A673 (cell line): ENCODE data around the gene DDR2. TPM values are rescaled to one million over a fixed set of nuclear protein-coding genes. Genes with fewer than 3 reads are reported as not detected.
A peak's percentile ranks its signal among the peaks of the same experiment; 100 is the strongest.

Experiments used
- BruUV-seq: library from RNA; stranded (reverse); fragments of 400-500 nt; replicated peaks from 2 replicates; lab custom pipeline; 2021; lab: Mats Ljungman, UMichigan
- CTCF ChIA-PET: fragments of 300-600 bp; sonication (Branson Sonifier 250); formaldehyde crosslinking; loops from one replicate; lab custom pipeline; 2022; ENCODE audit warnings: antibody characterized with exemption; lab: Charles Lee
- POLR2A ChIA-PET: fragments of 300-600 bp; sonication (Branson Sonifier 250); formaldehyde crosslinking; loops from one replicate; lab custom pipeline; 2022; ENCODE audit warnings: antibody characterized with exemption; ENCODE audit not compliant: low non-redundant PET; lab: Charles Lee
- DNase-seq: peaks from one replicate; pipeline ENCODE4 v3.0.0-alpha.2; 2015; ENCODE audit warnings: low spot score
- H3K27ac ChIP-seq: fragments of 200-600 bp; sonication (generic); 2 replicates; pipeline ENCODE4 v1.5.1; 2016; ENCODE audit warnings: mixed run types, low read depth, mild to moderate bottlenecking, mixed read lengths, antibody characterized with exemption, low read length; ENCODE audit not compliant: poor library complexity, severe bottlenecking
- H3K27me3 ChIP-seq: fragments of 200-600 bp; sonication (generic); replicated peaks from 2 replicates; pipeline ENCODE4 v1.6.1; 2017; ENCODE audit warnings: mixed run types, low read depth, mild to moderate bottlenecking, mixed read lengths, antibody characterized with exemption, low read length; ENCODE audit not compliant: insufficient read depth, poor library complexity
- H3K36me3 ChIP-seq: fragments of 200-600 bp; sonication (generic); 2 replicates; pipeline ENCODE4 v1.6.1; 2016; ENCODE audit warnings: mixed run types, mild to moderate bottlenecking, mixed read lengths, antibody characterized with exemption, low read length; ENCODE audit not compliant: insufficient read depth, poor library complexity, severe bottlenecking
- H3K4me1 ChIP-seq: fragments of 200-600 bp; sonication (generic); 2 replicates; pipeline ENCODE4 v1.6.1; 2017; ENCODE audit warnings: mixed run types, mild to moderate bottlenecking, mixed read lengths, antibody characterized with exemption, low read length; ENCODE audit not compliant: insufficient read depth, poor library complexity, severe bottlenecking
- H3K4me3 ChIP-seq: fragments of 200-600 bp; sonication (generic); 2 replicates; pipeline ENCODE4 v1.5.1; 2016; ENCODE audit warnings: low read depth, mixed run types, mild to moderate bottlenecking, mixed read lengths, low read length; ENCODE audit not compliant: poor library complexity, severe bottlenecking
- H3K9me3 ChIP-seq: fragments of 200-600 bp; sonication (generic); 2 replicates; pipeline ENCODE4 v1.6.1; 2016; ENCODE audit warnings: mixed run types, low read depth, mild to moderate bottlenecking, mixed read lengths, antibody characterized with exemption, low read length; ENCODE audit not compliant: poor library complexity, severe bottlenecking
- EZH2 ChIP-seq: fragments of 200-600 bp; sonication (generic); IDR thresholded peaks from 2 replicates; pipeline ENCODE4 v1.6.1; 2017; ENCODE audit warnings: borderline replicate concordance, low read depth, mild to moderate bottlenecking, mixed read lengths, antibody characterized with exemption, low read length; ENCODE audit not compliant: poor library complexity, severe bottlenecking
- intact Hi-C: fragments of 100-400 bp; cut with micrococcal nuclease; formaldehyde crosslinking; loops from one replicate; pipeline ENCODE4 v1.10.0; 2022; ENCODE audit not compliant: unreplicated experiment
- total RNA-seq: library from RNA; stranded (reverse); gene quantifications from 2 replicates; pipeline ENCODE4 v1.2.3, GENCODE V29; 2021
- TF ChIP-seq, protein P1 (sequence below): fragments of 300-800, 200-600 bp; sonication (generic); conservative IDR thresholded peaks from 2 replicates; pipeline ENCODE4 v1.5.1; 2017; ENCODE audit warnings: low read depth, mild to moderate bottlenecking, antibody characterized with exemption, low read length, moderate library complexity, mixed read lengths

Gene DDR2
- total RNA-seq, 1 experiment from 2014 or later = 121 TPM

DNA sequence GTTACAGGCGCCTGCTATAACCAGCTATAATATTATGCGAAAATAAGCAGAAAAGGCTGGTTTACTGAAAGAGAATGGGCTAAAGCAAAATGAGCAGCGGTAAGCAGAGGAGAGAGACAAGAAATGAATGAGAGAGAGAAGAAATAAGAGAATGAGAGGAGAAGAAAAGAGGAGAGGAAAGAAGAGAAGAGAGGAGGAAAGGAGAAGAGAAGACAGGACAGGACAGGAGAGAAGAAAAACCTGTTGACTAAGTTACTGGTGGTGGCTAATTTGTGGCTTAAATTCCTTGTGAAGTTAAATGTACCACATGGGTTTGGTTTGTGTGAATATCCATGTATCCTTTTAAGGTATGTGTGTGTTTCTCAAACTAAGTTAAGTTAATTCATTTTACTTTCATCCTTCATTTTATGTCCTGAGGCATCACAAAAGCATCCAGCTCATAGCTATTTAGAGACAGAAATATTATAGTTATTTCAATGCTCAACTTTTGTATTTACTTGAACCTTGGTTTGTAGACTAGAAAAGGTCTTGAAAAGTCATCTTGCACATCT, 3.1 kb upstream of the DDR2 start:
- peaks cover 46% of the 10 kb centered on the region for H3K4me1 ChIP-seq
- DNase-seq = no peak
- ChIA-PET CTCF (interaction anchor here (0.9 kb wide), 1 partner anchor 31 kb away, joined by 3 read pairs; no protein-coding TSS in a partner anchor), POLR2A (interaction anchor here (0.6 kb wide), 1 partner anchor 25 kb away, joined by 3 read pairs; no protein-coding TSS in a partner anchor)
- H3K4me3 ChIP-seq = no peak overlapping the region
- no TSS peak for BruUV-seq
- TF ChIP-seq EZH2 = no peak
- TF ChIP-seq, protein P1, sequence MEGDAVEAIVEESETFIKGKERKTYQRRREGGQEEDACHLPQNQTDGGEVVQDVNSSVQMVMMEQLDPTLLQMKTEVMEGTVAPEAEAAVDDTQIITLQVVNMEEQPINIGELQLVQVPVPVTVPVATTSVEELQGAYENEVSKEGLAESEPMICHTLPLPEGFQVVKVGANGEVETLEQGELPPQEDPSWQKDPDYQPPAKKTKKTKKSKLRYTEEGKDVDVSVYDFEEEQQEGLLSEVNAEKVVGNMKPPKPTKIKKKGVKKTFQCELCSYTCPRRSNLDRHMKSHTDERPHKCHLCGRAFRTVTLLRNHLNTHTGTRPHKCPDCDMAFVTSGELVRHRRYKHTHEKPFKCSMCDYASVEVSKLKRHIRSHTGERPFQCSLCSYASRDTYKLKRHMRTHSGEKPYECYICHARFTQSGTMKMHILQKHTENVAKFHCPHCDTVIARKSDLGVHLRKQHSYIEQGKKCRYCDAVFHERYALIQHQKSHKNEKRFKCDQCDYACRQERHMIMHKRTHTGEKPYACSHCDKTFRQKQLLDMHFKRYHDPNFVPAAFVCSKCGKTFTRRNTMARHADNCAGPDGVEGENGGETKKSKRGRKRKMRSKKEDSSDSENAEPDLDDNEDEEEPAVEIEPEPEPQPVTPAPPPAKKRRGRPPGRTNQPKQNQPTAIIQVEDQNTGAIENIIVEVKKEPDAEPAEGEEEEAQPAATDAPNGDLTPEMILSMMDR = no peak
- H3K36me3 ChIP-seq = no peaks in the 10 kb centered on the region
- intact Hi-C loops = no loop called here
- H3K27ac ChIP-seq = peak overlapping the region; percentile 89
- no peaks in the 10 kb centered on the region for H3K9me3 ChIP-seq
- no peaks in the 10 kb centered on the region for H3K27me3 ChIP-seq

DNA sequence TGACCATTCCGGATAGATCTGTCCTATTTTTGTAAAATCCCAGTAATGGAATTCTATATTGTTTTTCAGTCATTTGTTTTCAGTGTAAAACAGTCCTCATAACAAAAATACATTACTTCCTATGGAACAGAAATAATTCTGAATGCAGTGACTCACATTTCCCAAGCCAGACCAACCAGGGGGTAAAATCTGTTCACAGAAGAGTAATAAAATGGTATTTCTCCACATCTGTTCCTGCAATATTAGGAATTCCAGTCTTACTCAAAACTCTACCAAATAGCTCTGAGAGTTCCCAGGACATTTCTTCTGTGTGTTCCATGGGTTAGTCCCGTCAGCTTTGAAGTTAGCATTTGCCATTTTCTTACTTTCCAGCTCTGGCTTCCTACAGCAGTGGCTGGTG, 2.6 kb upstream of the DDR2 start:
- no peak for TF ChIP-seq EZH2
- TF ChIP-seq, protein P1 = no peak
- H3K4me3 ChIP-seq = no peak overlapping the region
- no peaks in the 10 kb centered on the region for H3K9me3 ChIP-seq
- POLR2A ChIA-PET = interaction anchor here (0.6 kb wide), 1 partner anchor 25 kb away, joined by 3 read pairs; no protein-coding TSS in a partner anchor
- peak; percentile 34 for DNase-seq
- no peaks in the 10 kb centered on the region for H3K36me3 ChIP-seq
- CTCF ChIA-PET = no interaction called here
- peaks cover 46% of the 10 kb centered on the region for H3K4me1 ChIP-seq
- H3K27me3 ChIP-seq = no peaks in the 10 kb centered on the region
- no TSS peak for BruUV-seq
- H3K27ac ChIP-seq = peak overlapping the region; percentile 89
- intact Hi-C loops = no loop called here

GRCh38 chr1:162631546-162632191, 595 bp upstream of the DDR2 start:
- BruUV-seq = TSS peak; percentile 84
- Histone ChIP-seq H3K9me3 (no peaks in the 10 kb centered on the region), H3K4me1 (peaks cover 51% of the 10 kb centered on the region), H3K36me3 (no peaks in the 10 kb centered on the region), H3K4me3 (peak overlapping the region; percentile 71), H3K27me3 (no peaks in the 10 kb centered on the region), H3K27ac (peak overlapping the region; percentile 89)
- ChIA-PET CTCF (interaction anchor here (0.6 to 1.4 kb wide), 5 partner anchors 18 to 380 kb away, joined by 4 to 10 read pairs (median 6); no protein-coding TSS in a partner anchor), POLR2A (interaction anchor here (0.5 to 1.2 kb wide), 5 partner anchors 31 to 1531 kb away, joined by 3 to 10 read pairs (median 4); no protein-coding TSS in a partner anchor)
- no peak for TF ChIP-seq EZH2
- peak; percentile 89 for DNase-seq
- intact Hi-C loops = loop anchor here (2.0 kb wide), 1 partner anchor 31 kb away; no protein-coding TSS in a partner anchor
